GM12878 (cell line): ENCODE data around the gene TMCC3. TPM values are rescaled to one million over a fixed set of nuclear protein-coding genes. Genes with fewer than 3 reads are reported as not detected.

ENCODE experiments used
- ATAC-seq: fragments of 200-7000 bp; cut with Tn5 transposase; 3 replicates; pipeline ENCODE4 v1.9.1; 2020; ENCODE audit warnings: mild to moderate bottlenecking, moderate library complexity
- BruUV-seq: library from RNA; stranded (reverse); fragments of 400-500 nt; replicated peaks from 2 replicates; lab custom pipeline; 2021; lab: Mats Ljungman, UMichigan
- CTCF ChIA-PET: fragments of 300-600 bp; sonication (Branson Sonifier 250); formaldehyde crosslinking; extraction: SDS; loops from one replicate; lab custom pipeline; 2021; ENCODE audit warnings: inconsistent platforms; lab: Yijun Ruan, JAX
- POLR2A ChIA-PET: fragments of 350-600 bp; formaldehyde crosslinking; extraction: SDS; loops from one replicate; lab custom pipeline; 2021; ENCODE audit warnings: inconsistent platforms; lab: Charles Lee
- RAD21 ChIA-PET: fragments of 300-600 bp; sonication (Branson Sonifier 250); formaldehyde crosslinking; loops from one replicate; lab custom pipeline; 2023; ENCODE audit warnings: antibody characterized with exemption; ENCODE audit not compliant: unreplicated experiment; lab: Charles Lee
- SMC1A ChIA-PET: fragments of 300-600 bp; sonication (Branson Sonifier 250); formaldehyde crosslinking; loops from one replicate; lab custom pipeline; 2023; ENCODE audit not compliant: unreplicated experiment, uncharacterized antibody; lab: Charles Lee
- DNase-seq: peaks from one replicate; pipeline ENCODE4 v3.0.0-alpha.2; 2011; ENCODE audit warnings: low read depth, low spot score
- FAIRE-seq: peaks from 3 replicates; lab custom pipeline; 2011; peaks lifted over from hg19 to GRCh38; lab: Jason Lieb, UNC
- H2AFZ ChIP-seq: 2 replicates; pipeline ENCODE4 v1.6.0; 2011; ENCODE audit warnings: low read depth, low read length, control low read depth; ENCODE audit not compliant: control insufficient read depth
- H3K27ac ChIP-seq: 2 replicates; pipeline ENCODE4 v1.5.1; 2011; ENCODE audit warnings: control low read depth; ENCODE audit not compliant: control insufficient read depth, insufficient read depth
- H3K27me3 ChIP-seq, 2 experiments: replicated peaks in 1 of 2; 2 replicates each; pipeline versions ENCODE4 v1.6.0 to v1.6.1; 2011; ENCODE audit warnings: low read length in 1 of 2; ENCODE audit not compliant: control insufficient read depth in 2 of 2, insufficient read depth in 2 of 2
- H3K36me3 ChIP-seq, 2 experiments: 2 replicates each; pipeline ENCODE4 v1.5.1; 2011; ENCODE audit warnings: low read length in 1 of 2; ENCODE audit not compliant: control insufficient read depth in 2 of 2, insufficient read depth in 2 of 2
- H3K4me1 ChIP-seq: 2 replicates; pipeline ENCODE4 v1.6.1; 2011; ENCODE audit warnings: mild to moderate bottlenecking, low read length, moderate library complexity, mixed read lengths; ENCODE audit not compliant: control insufficient read depth, insufficient read depth
- H3K4me2 ChIP-seq: 2 replicates; pipeline ENCODE4 v1.6.0; 2011; ENCODE audit warnings: control low read depth; ENCODE audit not compliant: control insufficient read depth, insufficient read depth
- H3K4me3 ChIP-seq: fragments of 200-600 bp; sonication (generic); 2 replicates; pipeline ENCODE4 v1.5.1; 2016
- H3K79me2 ChIP-seq: 2 replicates; pipeline ENCODE4 v1.6.0; 2011; ENCODE audit warnings: low read length; ENCODE audit not compliant: control insufficient read depth, insufficient read depth
- H3K9ac ChIP-seq: 2 replicates; pipeline ENCODE4 v1.8.0; 2011; ENCODE audit warnings: low read length, control low read depth, mixed read lengths; ENCODE audit not compliant: control insufficient read depth, insufficient read depth
- H3K9me3 ChIP-seq: replicated peaks from 3 replicates; pipeline ENCODE4 v1.5.1; 2011; ENCODE audit warnings: mild to moderate bottlenecking, low read length; ENCODE audit not compliant: control insufficient read depth, insufficient read depth
- H4K20me1 ChIP-seq: 2 replicates; pipeline ENCODE4 v1.6.0; 2011; ENCODE audit not compliant: control insufficient read depth, insufficient read depth
- HSF1 ChIP-seq: fragments of 150-350 bp; IDR thresholded peaks from 2 replicates; pipeline ENCODE4 v1.6.1; 2014; ENCODE audit warnings: mild to moderate bottlenecking, low read depth, low read length
- IKZF1 ChIP-seq: fragments of 450-650 bp; conservative IDR thresholded peaks from 2 replicates; pipeline ENCODE4 v1.6.1; 2017; ENCODE audit warnings: antibody characterized with exemption, mild to moderate bottlenecking
- PRDM15 ChIP-seq: fragments of 450-650 bp; formaldehyde crosslinking; IDR thresholded peaks from 2 replicates; pipeline ENCODE4 v1.4.0; 2020; ENCODE audit warnings: mild to moderate bottlenecking, moderate library complexity
- TAF1 ChIP-seq: IDR thresholded peaks from 2 replicates; pipeline ENCODE4 v1.6.1; 2011; ENCODE audit warnings: mild to moderate bottlenecking, low read depth, low read length, borderline replicate concordance
- WGBS: methylation state at CpG from one replicate; pipeline ENCODE4 v1.1.6; 2016; ENCODE audit warnings: low lambda C conversion rate; ENCODE audit not compliant: insufficient replicate concordance, insufficient coverage; ENCODE audit errors: missing lambda C conversion rate; 5-methylcytosine and 5-hydroxymethylcytosine counted together
- in situ Hi-C: fragments of 300-500 bp; cut with MboI; formaldehyde crosslinking; loops from 9 replicates; pipeline ENCODE4 v1.14.3; 2018; ENCODE audit warnings: mixed read lengths
- intact Hi-C: fragments of 100-400 bp; cut with micrococcal nuclease; formaldehyde crosslinking; loops from one replicate; pipeline ENCODE4 v1.14.2; 2022; ENCODE audit not compliant: unreplicated experiment
- polyA plus RNA-seq, 11 experiments: library from polyadenylated mRNA; depleted of rRNA in 4 of 11; unstranded in 6 of 11; stranded (reverse) in 5 of 11; fragments of >200 nt; fragmentation: Nextera tagmentation in 4 of 11; fragmentation: Illumina TruSeq in 1 of 11; extraction: Ambion mirVana in 4 of 11; extraction: Trizol in 1 of 11; gene quantifications; 1 replicate in 1 of 11; 2 replicates in 10 of 11; pipeline versions ENCODE4 v1.2.1 to v1.2.3, GENCODE V29; 2011 to 2016; ENCODE audit warnings: inconsistent platforms in 2 of 11, missing spikeins in 2 of 11, low read depth in 1 of 11
- total RNA-seq, 4 experiments: library from RNA; depleted of rRNA in 3 of 4; stranded (reverse); fragments of >200 nt in 3 of 4; fragmentation: Illumina TruSeq in 1 of 4; extraction: Trizol in 1 of 4; gene quantifications; 2 replicates each; pipeline versions ENCODE4 v1.2.1 to v1.2.3, GENCODE V29; 2013 to 2021

Gene TMCC3
- total and polyA plus RNA-seq, 10 of the 15 experiments (the other 5 are each of a cell fraction or from before 2014, with no cell fraction given), result 5.8 to 29.8 (median 12.6) TPM

GRCh38 chr12:94584377-94584776 lies 66.0 kb downstream of the TMCC3 start:
- SMC1A ChIA-PET, result interaction anchor here (0.5 to 1.5 kb wide), 2 partner anchors 20 to 37 kb away, joined by 3 read pairs; no protein-coding TSS in a partner anchor
- Histone ChIP-seq H3K9ac (no peak overlapping the region), H3K27ac (no peak overlapping the region), H3K4me3 (no peak overlapping the region), H3K36me3 (peaks cover 2 to 12% of the 10 kb centered on the region in 2 experiments; a peak in 3 of 4 replicates), H3K9me3 (no peaks in the 10 kb centered on the region), H3K79me2 (no peaks in the 10 kb centered on the region), H3K4me1 (no peaks in the 10 kb centered on the region), H2AFZ (no peak overlapping the region), H4K20me1 (no peaks in the 10 kb centered on the region), H3K4me2 (no peak overlapping the region), H3K27me3 (no peaks in the 10 kb centered on the region)
- DNase-seq (no peak), ATAC-seq (no peak), FAIRE-seq (no peak)
- TF ChIP-seq TAF1 (no peak), IKZF1 (no peak), HSF1 (no peak), PRDM15 (CRISPR knock-in tag) (no peak)
- RAD21 ChIA-PET, result no interaction called here
- BruUV-seq, result no TSS peak
- intact Hi-C loops (no loop called here), in situ Hi-C loops (no loop called here)
- POLR2A ChIA-PET, result no interaction called here
- CTCF ChIA-PET, result no interaction called here
- 71% methylated on average over 5 of the region's 5 CpGs for WGBS
